ENCODE measurements around the gene NFIB. TPM values are rescaled to one million over a fixed set of nuclear protein-coding genes. Genes with fewer than 3 reads are reported as not detected.

NFIB gene
- total and polyA plus RNA-seq, 2 of the 8 experiments (the other 6 are each of a cell fraction or from before 2014, with no cell fraction given) = 2.6 to 13.1 TPM

DNA sequence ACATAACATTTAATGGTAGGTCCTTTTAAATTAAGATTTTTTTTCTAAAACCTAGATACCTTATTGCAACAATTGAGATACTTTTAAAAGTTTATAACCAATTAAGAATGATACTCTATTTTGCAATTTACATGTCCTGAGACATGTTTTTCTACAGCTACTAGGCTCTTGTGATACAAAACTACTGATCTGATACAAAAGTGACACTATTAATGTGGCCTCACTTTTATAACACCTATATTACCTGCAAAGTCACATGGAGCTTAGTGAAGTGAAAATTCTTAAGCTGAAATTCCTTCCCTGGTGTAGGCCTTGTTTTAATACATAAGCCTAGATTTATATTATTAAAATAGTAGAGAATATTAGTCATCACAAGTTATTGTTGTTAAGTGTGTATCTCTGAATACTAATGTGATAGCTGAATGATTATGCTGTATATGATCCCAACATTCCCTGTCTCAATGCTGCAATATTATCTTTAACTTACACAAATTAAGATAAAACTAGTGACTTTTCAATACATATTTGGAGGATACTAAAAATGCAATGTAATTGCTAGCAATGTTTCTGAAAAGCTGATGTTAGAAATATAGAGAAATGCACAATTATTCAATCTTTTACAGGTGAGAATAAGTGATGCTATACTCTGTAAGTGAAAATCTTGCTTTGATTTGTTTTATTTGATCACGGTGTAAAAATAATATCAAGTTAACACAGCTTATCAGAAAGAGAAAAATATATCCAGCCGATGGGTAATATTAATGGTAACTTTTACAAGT, 2.6 kb downstream of the NFIB start:
- no peak overlapping the region for H2AK5ac ChIP-seq (ENCODE audit: low read depth, low read length)
- H3K4me3 ChIP-seq (ENCODE audit: extremely low read depth in 1 of 4, insufficient read depth in 2 of 4, low read depth in 3 of 4, low read length in 4 of 4) = peak overlapping the region in 1 of 4 experiments; percentile 85; a peak in 2 of 8 replicates
- H3K4me2 ChIP-seq (ENCODE audit: insufficient read depth in 1 of 2, low read depth in 2 of 2, low read length in 2 of 2) = peak overlapping the region; percentile 83 to 90
- H3K79me2 ChIP-seq (ENCODE audit: control insufficient read depth in 1 of 2, insufficient read depth in 2 of 2, low read length in 2 of 2) = peaks cover 0 to 43% of the 10 kb centered on the region in 2 experiments; a peak in 3 of 4 replicates
- ChIA-PET CTCF (ENCODE audit: partially characterized antibody) (interaction anchor here (0.6 to 2.3 kb wide), 6 partner anchors 34 to 1277 kb away, joined by 3 to 7 read pairs (median 3); no protein-coding TSS in a partner anchor), POLR2A (ENCODE audit: partially characterized antibody) (interaction anchor here (1.8 to 2.6 kb wide), 2 partner anchors 35 to 37 kb away, joined by 5 to 20 read pairs; no protein-coding TSS in a partner anchor)
- H3K23me2 ChIP-seq (ENCODE audit: low read depth, low read length) = peaks cover 9% of the 10 kb centered on the region
- no peak overlapping the region for H2AFZ ChIP-seq (ENCODE audit: low read length)
- H3K36me3 ChIP-seq (ENCODE audit: control insufficient read depth in 2 of 4, insufficient read depth in 4 of 4, low read length in 3 of 4) = peaks cover 0 to 9% (median 1%) of the 10 kb centered on the region in 4 experiments; a peak in 2 of 8 replicates
- no peak overlapping the region for H3K4ac ChIP-seq (replicated peaks; ENCODE audit: insufficient read length, low read depth, low read length)
- H2BK20ac ChIP-seq (ENCODE audit: low read length) = no peak overlapping the region
- no peak for DNase-seq (ENCODE audit: low read depth in 1 of 2, low spot score in 2 of 2)
- H4K91ac ChIP-seq (replicated peaks; ENCODE audit: insufficient read length, low read length) = no peak overlapping the region
- H4K8ac ChIP-seq (ENCODE audit: extremely low read depth, insufficient read depth, low read length) = no peak overlapping the region
- no peak overlapping the region for H3K9ac ChIP-seq (replicated peaks in 1 of 4; ENCODE audit: extremely low read depth in 1 of 4, low read depth in 3 of 4, low read length in 3 of 4)
- no peak overlapping the region for H2BK5ac ChIP-seq (ENCODE audit: low read depth, low read length)
- no peak overlapping the region for H4K5ac ChIP-seq (ENCODE audit: insufficient read length, low read depth, low read length)
- H3K23ac ChIP-seq (ENCODE audit: insufficient read length) = no peak overlapping the region
- H2BK15ac ChIP-seq (ENCODE audit: low read length) = no peak overlapping the region
- H3K9me3 ChIP-seq (ENCODE audit: insufficient read depth in 2 of 2, low read depth in 1 of 2, low read length in 1 of 2) = no peaks in the 10 kb centered on the region
- WGBS, 2 experiments (ENCODE audit: extremely low coverage in 1 of 2, insufficient coverage in 1 of 2, insufficient read length in 1 of 2, insufficient replicate concordance in 2 of 2, low coverage in 1 of 2, low lambda C conversion rate in 2 of 2, missing lambda C conversion rate in 1 of 2) = 62% methylated on average over 2 of the region's 2 CpGs; no CpG with 5 or more reads in 1 of the 2 experiments
- no peak overlapping the region for H3K27ac ChIP-seq (ENCODE audit: low read depth, low read length)
- peaks cover 0 to 7% (median 2%) of the 10 kb centered on the region in 4 experiments; a peak in 2 of 7 replicates for H3K4me1 ChIP-seq (replicated peaks in 1 of 4; ENCODE audit: control insufficient read depth in 3 of 4, insufficient read depth in 4 of 4, low read length in 3 of 4)
- no peak overlapping the region for H3K14ac ChIP-seq (ENCODE audit: insufficient read length)
- TF ChIP-seq RNF2 (IDR thresholded peaks at IDR 0.05; ENCODE audit: borderline replicate concordance, low read depth, low read length, missing control alignments, poor library complexity, severe bottlenecking) (no peak), ZNF274 (IDR thresholded peaks at IDR 0.05; ENCODE audit: borderline replicate concordance, extremely low read depth, low read length) (no peak), POU5F1 (IDR thresholded peaks at IDR 0.05; ENCODE audit: low read depth, low read length) (no peak), CREB1 (IDR thresholded peaks at IDR 0.05) (no peak)
- TF ChIP-seq, protein P1, sequence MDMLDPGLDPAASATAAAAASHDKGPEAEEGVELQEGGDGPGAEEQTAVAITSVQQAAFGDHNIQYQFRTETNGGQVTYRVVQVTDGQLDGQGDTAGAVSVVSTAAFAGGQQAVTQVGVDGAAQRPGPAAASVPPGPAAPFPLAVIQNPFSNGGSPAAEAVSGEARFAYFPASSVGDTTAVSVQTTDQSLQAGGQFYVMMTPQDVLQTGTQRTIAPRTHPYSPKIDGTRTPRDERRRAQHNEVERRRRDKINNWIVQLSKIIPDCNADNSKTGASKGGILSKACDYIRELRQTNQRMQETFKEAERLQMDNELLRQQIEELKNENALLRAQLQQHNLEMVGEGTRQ (IDR thresholded peaks at IDR 0.05; ENCODE audit: low read length) = no peak
- H3K27me3 ChIP-seq (replicated peaks in 1 of 4; ENCODE audit: control insufficient read depth in 3 of 4, extremely low read depth in 1 of 4, insufficient read depth in 3 of 4, low read length in 3 of 4) = peaks cover 0 to 5% (median 0%) of the 10 kb centered on the region in 4 experiments; a peak in 3 of 7 replicates
- no peaks in the 10 kb centered on the region for H4K20me1 ChIP-seq (replicated peaks in 1 of 2; ENCODE audit: control insufficient read depth in 1 of 2, insufficient read depth in 2 of 2, low read length in 2 of 2)
- no peak for FAIRE-seq
- no peaks in the 10 kb centered on the region for H3K79me1 ChIP-seq (ENCODE audit: low read depth, low read length)
- H3K18ac ChIP-seq (ENCODE audit: extremely low read depth, low read length) = no peak overlapping the region
- H2BK12ac ChIP-seq (ENCODE audit: low read depth, low read length) = no peak overlapping the region
- no peak overlapping the region for H3K56ac ChIP-seq (replicated peaks; ENCODE audit: insufficient read length, low read depth, low read length)
- H2BK120ac ChIP-seq (replicated peaks; ENCODE audit: low read depth, low read length) = no peak overlapping the region
